H9 (cell line): ENCODE measurements around the gene CHST8. TPM values are rescaled to one million over a fixed set of nuclear protein-coding genes. Genes with fewer than 3 reads are reported as not detected.

Experiments
- DNase-seq: peaks from one replicate; pipeline ENCODE4 v3.0.0-alpha.2; 2017
- H2AFZ ChIP-seq: one replicate; pipeline ENCODE4 v1.6.1; 2013; ENCODE audit warnings: mild to moderate bottlenecking, low read length, control low read depth, moderate library complexity
- H2AK5ac ChIP-seq: 2 replicates; pipeline ENCODE4 v1.6.1; 2013; ENCODE audit warnings: low read length, control low read depth, mixed read lengths; ENCODE audit not compliant: insufficient read length
- H2BK120ac ChIP-seq: one replicate; pipeline ENCODE4 v1.6.1; 2013; ENCODE audit warnings: low read depth, mild to moderate bottlenecking, low read length, control low read depth, inconsistent platforms; ENCODE audit not compliant: poor library complexity, severe bottlenecking
- H2BK12ac ChIP-seq: 2 replicates; pipeline ENCODE4 v1.6.1; 2013; ENCODE audit warnings: low read length, control low read depth, mixed read lengths, low read depth; ENCODE audit not compliant: insufficient read length
- H2BK15ac ChIP-seq: 2 replicates; pipeline ENCODE4 v1.6.1; 2013; ENCODE audit warnings: low read depth, low read length, control low read depth
- H2BK20ac ChIP-seq: one replicate; pipeline ENCODE4 v1.6.1; 2013; ENCODE audit warnings: low read depth, mild to moderate bottlenecking, low read length, control low read depth, inconsistent platforms; ENCODE audit not compliant: poor library complexity, severe bottlenecking
- H2BK5ac ChIP-seq: 2 replicates; pipeline ENCODE4 v1.6.1; 2013; ENCODE audit warnings: low read length, control low read depth, mixed read lengths; ENCODE audit not compliant: insufficient read length
- H3K14ac ChIP-seq: 2 replicates; pipeline ENCODE4 v1.6.1; 2013; ENCODE audit warnings: low read length, control low read depth; ENCODE audit not compliant: insufficient read depth
- H3K18ac ChIP-seq: 2 replicates; pipeline ENCODE4 v1.6.1; 2013; ENCODE audit warnings: low read depth, mild to moderate bottlenecking, mixed read lengths, low read length, control low read depth; ENCODE audit not compliant: insufficient read length
- H3K23ac ChIP-seq: 2 replicates; pipeline ENCODE4 v1.6.1; 2013; ENCODE audit warnings: low read length, control low read depth, mixed read lengths, low read depth; ENCODE audit not compliant: insufficient read length
- H3K23me2 ChIP-seq: 2 replicates; pipeline ENCODE4 v1.6.1; 2013; ENCODE audit warnings: low read depth, mild to moderate bottlenecking, mixed read lengths, low read length, control low read depth; ENCODE audit not compliant: insufficient read length, poor library complexity, severe bottlenecking
- H3K27ac ChIP-seq: 2 replicates; pipeline ENCODE4 v1.5.1; 2013; ENCODE audit warnings: low read length, control low read depth, mixed read lengths, low read depth; ENCODE audit not compliant: insufficient read length
- H3K27me3 ChIP-seq: 2 replicates; pipeline ENCODE4 v1.6.1; 2013; ENCODE audit warnings: low read length, control low read depth, inconsistent platforms; ENCODE audit not compliant: insufficient read depth
- H3K4ac ChIP-seq: 2 replicates; pipeline ENCODE4 v1.6.1; 2013; ENCODE audit warnings: low read depth, mild to moderate bottlenecking, control low read depth, inconsistent platforms, low read length, moderate library complexity
- H3K4me1 ChIP-seq: 2 replicates; pipeline ENCODE4 v1.6.1; 2013; ENCODE audit warnings: low read length, control low read depth, inconsistent platforms; ENCODE audit not compliant: insufficient read depth
- H3K4me2 ChIP-seq: 2 replicates; pipeline ENCODE4 v1.6.1; 2013; ENCODE audit warnings: low read length, control low read depth, mixed read lengths; ENCODE audit not compliant: insufficient read length, insufficient read depth
- H3K56ac ChIP-seq: 2 replicates; pipeline ENCODE4 v1.6.1; 2013; ENCODE audit warnings: low read depth, mild to moderate bottlenecking, mixed read lengths, low read length, control low read depth; ENCODE audit not compliant: insufficient read length
- H3K79me1 ChIP-seq: 2 replicates; pipeline ENCODE4 v1.6.1; 2013; ENCODE audit warnings: low read depth, mild to moderate bottlenecking, moderate library complexity, low read length, control low read depth, inconsistent platforms; ENCODE audit not compliant: insufficient read depth, poor library complexity, severe bottlenecking
- H3K79me2 ChIP-seq: 2 replicates; pipeline ENCODE4 v1.6.1; 2013; ENCODE audit warnings: low read length, control low read depth, inconsistent platforms; ENCODE audit not compliant: insufficient read depth
- H3K9ac ChIP-seq: 2 replicates; pipeline ENCODE4 v1.6.1; 2013; ENCODE audit warnings: low read length, control low read depth, mixed read lengths; ENCODE audit not compliant: insufficient read length; ENCODE audit errors: extremely low read depth
- H3K9me3 ChIP-seq: one replicate; pipeline ENCODE4 v1.6.1; 2013; ENCODE audit warnings: low read depth, low read length, inconsistent platforms; ENCODE audit not compliant: control insufficient read depth
- H3T11ph ChIP-seq: one replicate; pipeline ENCODE4 v1.6.1; 2013; ENCODE audit warnings: mild to moderate bottlenecking, low read length, control low read depth, inconsistent platforms
- H4K20me1 ChIP-seq: one replicate; pipeline ENCODE4 v1.6.1; 2013; ENCODE audit not compliant: control insufficient read depth, insufficient read length, insufficient read depth
- H4K5ac ChIP-seq: 2 replicates; pipeline ENCODE4 v1.6.1; 2013; ENCODE audit warnings: low read depth, mild to moderate bottlenecking, mixed read lengths, low read length, control low read depth; ENCODE audit not compliant: insufficient read length
- H4K8ac ChIP-seq: replicated peaks from 2 replicates; pipeline ENCODE4 v1.6.1; 2013; ENCODE audit warnings: low read length, control low read depth, mixed read lengths, low read depth; ENCODE audit not compliant: insufficient read length
- H4K91ac ChIP-seq: 2 replicates; pipeline ENCODE4 v1.6.1; 2013; ENCODE audit warnings: low read depth, mild to moderate bottlenecking, moderate library complexity, mixed read lengths, low read length, control low read depth; ENCODE audit not compliant: insufficient read length
- H3K27ac Mint-ChIP-seq, 3 experiments: 2 replicates in 2 of 3; 3 replicates in 1 of 3; pipeline ENCODE4 v1.8.0; 2020 to 2021; ENCODE audit warnings: mixed read lengths in 3 of 3, mild to moderate bottlenecking in 1 of 3, moderate library complexity in 1 of 3
- H3K27me3 Mint-ChIP-seq: 2 replicates; pipeline ENCODE4 v1.8.0; 2021; ENCODE audit warnings: low read depth, mild to moderate bottlenecking, moderate library complexity, mixed read lengths
- H3K36me3 Mint-ChIP-seq, 3 experiments: 2 replicates in 2 of 3; 3 replicates in 1 of 3; pipeline ENCODE4 v1.8.0; 2020 to 2021; ENCODE audit warnings: low read depth in 3 of 3, mixed read lengths in 3 of 3; ENCODE audit not compliant: insufficient read depth in 1 of 3
- H3K4me1 Mint-ChIP-seq, 2 experiments: 2 replicates each; pipeline ENCODE4 v1.8.0; 2020; ENCODE audit warnings: mixed read lengths in 2 of 2
- H3K4me3 Mint-ChIP-seq, 2 experiments: 2 replicates in 1 of 2; 3 replicates in 1 of 2; pipeline ENCODE4 v1.8.0; 2020 to 2021; ENCODE audit warnings: mild to moderate bottlenecking in 2 of 2, mixed read lengths in 2 of 2, moderate library complexity in 1 of 2
- H3K9me3 Mint-ChIP-seq, 2 experiments: 2 replicates in 1 of 2; 3 replicates in 1 of 2; pipeline ENCODE4 v1.8.0; 2020; ENCODE audit warnings: mild to moderate bottlenecking in 2 of 2, mixed read lengths in 2 of 2, moderate library complexity in 1 of 2
- CTCF ChIP-seq: fragments of 200-600 bp; sonication (generic); conservative IDR thresholded peaks from 3 replicates; pipeline ENCODE4 v1.8.0; 2021; ENCODE audit warnings: antibody characterized with exemption, mild to moderate bottlenecking
- WGBS: extraction: QIAGEN DNeasy Blood & Tissue Kit; methylation state at CpG from one replicate; pipeline ENCODE4 v1.1.7; 2013; ENCODE audit warnings: missing lambda C conversion rate, low lambda C conversion rate, mixed read lengths; ENCODE audit not compliant: insufficient read length; ENCODE audit errors: extremely low coverage; 5-methylcytosine and 5-hydroxymethylcytosine counted together
- total RNA-seq: library from RNA; stranded (reverse); gene quantifications from 2 replicates; pipeline ENCODE4 v1.2.1, GENCODE V29; 2021

The CHST8 gene
- total RNA-seq, 1 experiment from 2014 or later: 5.1 TPM

- Histone ChIP-seq H3K23ac (no peak overlapping the region), H2BK15ac (no peak overlapping the region), H2BK12ac (no peak overlapping the region), H2BK5ac (no peak overlapping the region), H2BK120ac (no peak overlapping the region), H2BK20ac (no peak overlapping the region), H4K8ac (no peak overlapping the region), H3T11ph (no peak overlapping the region), H3K23me2 (no peaks in the 10 kb centered on the region), H3K4me1 (peaks cover 3% of the 10 kb centered on the region; the same call in 1 of the 2 replicates), H3K4ac (no peak overlapping the region), H3K27ac (no peak overlapping the region), H3K14ac (no peak overlapping the region), H3K27me3 (no peaks in the 10 kb centered on the region), H2AFZ (no peak overlapping the region), H4K91ac (no peak overlapping the region), H3K4me2 (no peak overlapping the region), H4K5ac (no peak overlapping the region), H3K79me2 (no peaks in the 10 kb centered on the region), H4K20me1 (no peaks in the 10 kb centered on the region), H3K18ac (no peak overlapping the region), H3K56ac (no peak overlapping the region), H3K79me1 (no peaks in the 10 kb centered on the region), H3K9ac (no peak overlapping the region), H3K9me3 (peaks cover 12% of the 10 kb centered on the region), H2AK5ac (no peak overlapping the region)
- TF ChIP-seq CTCF: no peak
- WGBS: no CpG with 5 or more reads among the region's 2 CpGs
- peaks cover 14 to 22% of the 10 kb centered on the region in 2 experiments for H3K4me1 Mint-ChIP-seq
- peaks cover 24 to 25% of the 10 kb centered on the region in 2 experiments for H3K9me3 Mint-ChIP-seq
- peaks cover 6% of the 10 kb centered on the region for H3K27me3 Mint-ChIP-seq
- DNase-seq: no peak
- H3K36me3 Mint-ChIP-seq: peaks cover 6 to 22% (median 12%) of the 10 kb centered on the region in 3 experiments; a peak in 6 of 7 replicates
- H3K27ac Mint-ChIP-seq: no peak overlapping the region
- no peak overlapping the region for H3K4me3 Mint-ChIP-seq
Observed at GRCh38 chr19:33572929-33573328, 48.8 kb upstream of the CHST8 start.
